Skeletal muscle tissue (tissue), 4 donors: ENCODE measurements around the gene ING5. TPM values are rescaled to one million over a fixed set of nuclear protein-coding genes. Genes with fewer than 3 reads are reported as not detected.
"Not testable (repeated sequence)": the region's sequence is repeated elsewhere in the genome, so short reads cannot be mapped to it uniquely, and the experiment has no call there.

Source experiments
- H3K27ac ChIP-seq: one replicate; pipeline ENCODE4 v1.7.0; 2013; ENCODE audit warnings: mild to moderate bottlenecking, low read depth, low read length, inconsistent platforms
- H3K27me3 ChIP-seq, 3 donors: one replicate each; pipeline ENCODE4 v1.7.0; 2013; ENCODE audit warnings: low read length in 3 of 3; ENCODE audit not compliant: control insufficient read depth in 3 of 3, insufficient read depth in 3 of 3
- H3K36me3 ChIP-seq, 3 donors: one replicate each; pipeline ENCODE4 v1.7.0; 2013; ENCODE audit warnings: low read length in 3 of 3; ENCODE audit not compliant: control insufficient read depth in 3 of 3, insufficient read depth in 3 of 3
- H3K4me1 ChIP-seq, 3 donors: one replicate each; pipeline ENCODE4 v1.7.0; 2013; ENCODE audit warnings: low read length in 3 of 3, mild to moderate bottlenecking in 3 of 3; ENCODE audit not compliant: control insufficient read depth in 3 of 3, insufficient read depth in 3 of 3
- H3K4me3 ChIP-seq, 3 donors: one replicate each; pipeline ENCODE4 v1.7.0; 2013; ENCODE audit warnings: low read length in 3 of 3
- H3K9ac ChIP-seq, 3 donors: one replicate each; pipeline ENCODE4 v1.7.0; 2013; ENCODE audit warnings: low read length in 3 of 3, mild to moderate bottlenecking in 3 of 3, moderate library complexity in 2 of 3, low read depth in 1 of 3
- H3K9me3 ChIP-seq, 3 donors: one replicate each; pipeline ENCODE4 v1.7.0; 2013; ENCODE audit warnings: low read length in 3 of 3; ENCODE audit not compliant: control insufficient read depth in 3 of 3
- total RNA-seq: library from RNA; depleted of rRNA; stranded (reverse); fragments of >200 nt; gene quantifications from one replicate; pipeline ENCODE4 v1.2.3, GENCODE V29; 2014
- donor health status: Osteomylitis.

ING5 gene
- total RNA-seq, 1 donor from 2014 or later = 16.7 TPM

DNA sequence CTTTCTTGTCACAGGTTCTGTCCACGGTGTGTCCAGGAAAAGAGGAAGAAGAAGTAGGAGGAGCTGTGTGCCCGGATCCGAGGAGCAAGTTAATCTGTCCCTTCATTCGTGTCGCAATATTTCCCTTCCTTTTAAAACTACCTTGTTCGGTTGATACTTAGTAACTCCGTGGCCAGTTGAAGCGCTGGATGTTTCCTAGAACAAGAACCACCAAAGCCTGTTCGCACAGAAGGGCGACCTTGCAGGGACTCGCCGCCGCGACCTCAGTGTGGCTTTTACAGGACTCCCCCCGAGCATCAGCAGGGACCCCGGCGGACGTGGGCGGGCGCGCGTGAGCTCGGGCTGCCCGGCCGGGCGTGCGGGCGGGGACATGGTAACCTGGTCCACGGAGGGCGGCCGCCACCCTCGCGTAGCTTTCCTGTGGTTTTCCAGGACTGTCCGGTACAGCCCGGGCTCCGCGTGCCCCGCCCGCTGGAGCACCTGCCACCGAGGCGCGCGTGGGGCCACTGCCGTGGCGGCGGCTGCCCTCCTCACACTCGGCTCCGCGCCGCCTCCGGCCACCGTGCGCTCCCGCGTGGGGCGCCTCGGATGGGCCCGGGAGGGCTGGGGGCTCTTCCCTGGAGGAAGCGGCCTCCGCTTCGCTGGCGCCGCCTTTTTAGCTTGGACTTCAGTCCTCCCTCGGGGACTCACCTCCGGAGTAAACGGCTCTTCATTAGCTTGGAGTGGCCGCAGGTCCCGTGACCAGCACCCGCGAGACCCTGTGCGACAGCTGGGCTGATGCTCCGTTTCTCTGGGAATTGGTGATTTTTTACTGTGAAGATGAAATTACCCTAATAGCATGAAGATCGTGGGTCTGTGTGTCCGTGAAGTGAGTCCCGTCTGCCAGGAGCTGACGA is 23.4 kb downstream of the ING5 start:
- no peaks in the 10 kb centered on the region for H3K27me3 ChIP-seq
- peaks cover 13% of the 10 kb centered on the region in 3 donors for H3K4me1 ChIP-seq
- H3K4me3 ChIP-seq = no peak overlapping the region
- peaks cover 31 to 38% (median 32%) of the 10 kb centered on the region in 3 donors for H3K36me3 ChIP-seq
- H3K27ac ChIP-seq = no peak overlapping the region
- no peak overlapping the region for H3K9ac ChIP-seq
- no peaks in the 10 kb centered on the region for H3K9me3 ChIP-seq

DNA sequence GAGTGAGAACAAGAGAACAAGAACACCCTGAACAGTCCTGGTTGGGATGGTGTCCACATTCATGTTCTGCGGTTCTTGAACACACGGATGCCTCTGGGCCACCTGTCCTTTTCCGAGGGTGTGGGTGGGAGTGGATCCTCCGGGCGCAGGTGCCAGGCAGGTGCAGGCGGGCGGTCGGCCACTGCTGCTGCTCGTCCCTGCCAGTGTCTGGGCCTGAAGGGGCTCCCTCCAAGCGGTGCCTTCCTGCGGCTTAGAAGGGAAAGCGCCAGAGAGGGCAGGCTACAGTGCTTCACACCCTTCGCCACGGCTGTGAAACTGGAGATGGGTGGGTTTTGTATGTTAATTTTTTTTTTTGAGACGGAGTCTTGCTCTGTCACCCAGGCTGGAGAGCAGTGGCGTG is 24.6 kb downstream of the ING5 start:
- Histone ChIP-seq H3K27ac (no peak overlapping the region), H3K9me3 (no peaks in the 10 kb centered on the region), H3K27me3 (no peaks in the 10 kb centered on the region), H3K4me3 (no peak overlapping the region), H3K36me3 (peaks cover 19 to 25% (median 21%) of the 10 kb centered on the region in 3 donors), H3K9ac (no peak overlapping the region), H3K4me1 (peaks cover 13% of the 10 kb centered on the region in 3 donors)

- Histone ChIP-seq H3K36me3 (peaks cover 9 to 17% (median 12%) of the 10 kb centered on the region in 3 donors), H3K9ac (peak overlapping the region; percentile 81 to 88 (median 85)), H3K4me3 (peak overlapping the region in 2 of 3 donors; percentile 56 to 61), H3K27me3 (no peaks in the 10 kb centered on the region), H3K4me1 (peaks cover 13% of the 10 kb centered on the region in 3 donors), H3K9me3 (no peaks in the 10 kb centered on the region), H3K27ac (peak overlapping the region; percentile 93)
These were observed 26.2 kb downstream of the ING5 start for GRCh38 chr2:241728000-241728399.

DNA sequence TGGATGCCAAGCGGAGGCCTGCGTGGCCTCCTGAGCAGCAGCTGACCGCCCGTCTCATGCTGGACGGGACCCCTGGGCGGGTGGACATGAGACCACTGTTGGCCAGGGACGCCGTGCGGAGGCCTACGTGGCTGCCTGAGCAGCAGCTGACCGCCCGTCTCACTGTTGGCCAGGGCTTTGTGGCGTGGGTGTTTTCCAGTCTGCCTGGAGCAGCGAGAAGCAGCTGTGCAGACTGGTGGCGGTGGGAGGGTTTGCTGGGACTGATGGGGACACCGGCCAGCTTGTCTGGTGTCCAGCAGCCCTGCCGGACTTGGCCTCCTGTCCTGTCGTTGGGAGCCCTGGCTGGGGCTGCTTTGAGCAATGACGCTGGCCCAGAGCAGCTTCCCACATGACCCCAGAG is 26.8 kb downstream of the ING5 start:
- peak overlapping the region; percentile 93 for H3K27ac ChIP-seq
- H3K4me3 ChIP-seq = peak overlapping the region; percentile 47 to 61 (median 56)
- H3K27me3 ChIP-seq = no peaks in the 10 kb centered on the region
- H3K36me3 ChIP-seq = peaks cover 3 to 11% (median 8%) of the 10 kb centered on the region in 3 donors
- peak overlapping the region; percentile 81 to 88 (median 85) for H3K9ac ChIP-seq
- H3K9me3 ChIP-seq = no peaks in the 10 kb centered on the region
- H3K4me1 ChIP-seq = peaks cover 13% of the 10 kb centered on the region in 3 donors

DNA sequence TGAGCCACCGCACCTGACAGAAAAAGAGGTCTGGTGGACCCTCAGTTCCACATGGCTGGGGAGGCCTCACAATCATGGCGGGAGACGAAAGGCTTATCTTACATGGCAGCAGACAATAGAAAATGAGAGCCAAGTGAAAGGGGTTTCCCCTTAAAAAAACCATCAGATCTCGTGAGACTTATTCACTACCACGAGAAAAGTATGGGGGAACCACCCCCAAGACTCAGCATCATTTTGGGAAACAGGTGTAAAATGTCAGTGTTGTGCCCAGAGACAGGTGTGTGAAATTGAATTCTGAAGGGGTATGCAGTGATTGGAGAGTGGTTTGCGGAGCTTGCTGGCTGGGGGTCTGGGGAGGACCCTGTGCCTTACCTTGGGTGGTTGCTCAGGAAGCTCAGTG is 28.0 kb downstream of the ING5 start:
- H3K27me3 ChIP-seq = no peaks in the 10 kb centered on the region

DNA sequence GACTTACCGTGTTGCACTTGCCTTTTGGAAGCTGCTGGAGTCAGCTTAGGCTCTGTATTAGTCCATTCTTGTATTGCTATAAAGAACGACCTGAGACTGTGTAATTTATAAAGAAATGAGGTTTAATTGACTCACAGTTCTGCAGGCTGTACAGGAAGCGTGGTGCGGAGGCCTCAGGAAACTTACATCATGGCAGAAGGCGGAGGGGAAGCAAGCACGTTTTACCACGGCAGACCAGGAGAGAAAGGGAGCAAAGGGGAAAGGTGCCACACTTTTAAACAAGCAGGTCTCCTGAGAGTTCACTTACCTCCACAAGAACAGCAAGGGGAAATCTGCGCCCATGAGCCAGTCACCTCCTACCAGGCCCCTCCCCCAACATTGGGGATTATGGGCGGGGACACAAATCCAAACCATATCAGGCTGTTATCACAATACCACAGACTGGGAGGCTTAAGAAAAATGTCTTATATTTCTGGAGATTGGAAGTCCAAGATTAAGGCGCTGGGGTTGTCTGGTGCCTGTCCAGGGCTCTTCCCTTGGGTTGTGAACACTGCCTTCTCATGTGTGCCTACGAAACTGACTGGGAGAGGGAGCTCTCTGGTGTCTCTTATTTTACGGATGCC is 28.9 kb downstream of the ING5 start:
- Histone ChIP-seq H3K4me3 (no peak overlapping the region), H3K36me3 (peaks cover 2 to 6% (median 3%) of the 10 kb centered on the region in 3 donors), H3K27me3 (no peaks in the 10 kb centered on the region), H3K27ac (no peak overlapping the region), H3K9ac (no peak overlapping the region), H3K4me1 (peaks cover 17 to 29% (median 25%) of the 10 kb centered on the region in 3 donors), H3K9me3 (no peaks in the 10 kb centered on the region)

More for the DNA sequence above, 28.0 kb downstream of the ING5 start:
- peaks cover 17 to 20% (median 18%) of the 10 kb centered on the region in 3 donors for H3K4me1 ChIP-seq
- no peak overlapping the region for H3K4me3 ChIP-seq
- peaks cover 3 to 8% (median 3%) of the 10 kb centered on the region in 3 donors for H3K36me3 ChIP-seq
- H3K27ac ChIP-seq = no peak overlapping the region
- no peak overlapping the region for H3K9ac ChIP-seq
- no peaks in the 10 kb centered on the region for H3K9me3 ChIP-seq

DNA sequence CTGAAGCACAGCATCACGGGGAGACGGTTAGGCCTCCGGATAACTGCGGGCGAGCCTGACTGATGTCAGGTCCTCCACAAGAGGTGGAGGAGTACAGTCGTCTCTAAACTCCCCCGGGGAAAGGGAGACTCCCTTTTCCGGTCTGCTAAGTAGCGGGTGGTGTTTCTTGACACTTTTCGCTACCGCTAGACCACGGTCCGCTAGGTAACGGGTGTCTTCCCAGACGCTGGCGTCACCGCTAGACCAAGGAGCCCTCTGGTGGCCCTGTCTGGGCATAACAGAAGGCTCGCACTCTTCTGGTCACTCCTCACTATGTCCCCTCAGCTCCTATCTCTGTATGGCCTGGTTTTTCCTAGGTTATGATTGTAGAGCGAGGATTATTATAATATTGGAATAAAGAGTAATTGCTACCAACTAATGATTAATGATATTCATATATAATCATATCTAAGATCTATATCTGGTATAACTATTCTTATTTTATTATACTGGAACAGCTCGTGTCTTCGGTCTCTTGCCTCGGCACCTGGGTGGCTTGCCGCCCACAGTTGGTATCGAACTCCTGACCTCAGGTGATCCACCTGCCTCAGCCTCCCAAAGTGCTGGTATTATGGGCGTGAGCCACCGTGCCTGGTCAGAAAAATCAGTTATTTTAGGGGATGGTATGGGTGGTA is 30.8 kb downstream of the ING5 start:
- H3K9me3 ChIP-seq, H3K36me3 ChIP-seq, H3K27ac ChIP-seq, H3K27me3 ChIP-seq: not testable (repeated sequence)
- Histone ChIP-seq H3K4me3 (peak overlapping the region in 1 of 3 donors; percentile 58), H3K4me1 (peaks cover 17 to 29% (median 26%) of the 10 kb centered on the region in 3 donors), H3K9ac (peak overlapping the region in 1 of 3 donors; percentile 25)

GRCh38 chr2:241733391-241734207 is 31.8 kb downstream of the ING5 start:
- Histone ChIP-seq H3K9me3 (no peaks in the 10 kb centered on the region), H3K27ac (no peak overlapping the region), H3K9ac (peak overlapping the region; percentile 17 to 75 (median 72)), H3K27me3 (no peaks in the 10 kb centered on the region), H3K36me3 (peaks cover 0 to 8% (median 5%) of the 10 kb centered on the region in 3 donors), H3K4me3 (peak overlapping the region; percentile 38 to 92 (median 63)), H3K4me1 (peaks cover 10 to 21% (median 18%) of the 10 kb centered on the region in 3 donors)

DNA sequence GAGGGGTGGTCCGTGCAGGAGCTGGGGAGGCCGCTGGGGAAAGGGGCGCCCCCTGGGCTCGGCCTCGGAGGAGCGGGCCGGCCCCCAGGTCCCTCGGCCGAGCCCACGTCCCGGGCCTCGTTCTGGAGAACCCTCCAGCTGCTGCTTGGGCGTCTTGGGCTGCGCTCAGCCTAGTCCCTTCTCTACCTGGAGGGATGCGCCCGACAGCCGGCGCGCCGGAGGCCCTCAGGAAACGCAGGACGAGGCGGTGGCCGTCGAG is 32.3 kb downstream of the ING5 start:
- Histone ChIP-seq H3K27ac (no peak overlapping the region), H3K4me3 (peak overlapping the region; percentile 38 to 92 (median 63)), H3K9ac (peak overlapping the region; percentile 17 to 75 (median 72))

More for the DNA sequence above, 32.3 kb downstream of the ING5 start:
- Histone ChIP-seq H3K27me3 (no peaks in the 10 kb centered on the region), H3K36me3 (peaks cover 0 to 13% (median 5%) of the 10 kb centered on the region in 3 donors), H3K9me3 (no peaks in the 10 kb centered on the region), H3K4me1 (peaks cover 5 to 16% (median 14%) of the 10 kb centered on the region in 3 donors)
